GM12873 (cell line): ENCODE results near the gene MCUR1.

Experiments used
- TF ChIP-seq, protein P1 (sequence below): IDR thresholded peaks from 2 replicates; pipeline ENCODE4 v1.5.1; 2012; ENCODE audit warnings: low read depth, mild to moderate bottlenecking, moderate library complexity, low read length, control low read depth; ENCODE audit not compliant: insufficient read depth; ENCODE audit errors: missing control alignments

Gene MCUR1

DNA sequence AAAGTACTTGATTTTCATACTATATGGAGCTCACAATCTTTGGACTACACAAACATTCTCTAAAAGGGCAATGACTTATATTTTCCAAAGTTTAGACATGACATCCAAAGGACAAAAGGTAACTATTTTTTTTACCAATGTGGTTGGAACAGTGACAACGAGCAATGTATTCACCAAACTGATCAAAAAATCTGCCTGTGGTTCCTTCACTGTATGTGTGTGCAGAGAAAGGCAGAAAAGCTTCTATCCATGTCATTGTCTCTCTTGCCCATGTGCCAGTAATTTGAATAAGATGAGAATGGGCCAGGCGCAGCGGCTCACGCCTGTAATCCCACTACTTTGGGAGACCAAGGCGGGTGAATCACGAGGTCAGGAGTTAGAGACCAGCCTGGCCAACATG, 25.5 kb downstream of the MCUR1 start:
- TF ChIP-seq, protein P1, sequence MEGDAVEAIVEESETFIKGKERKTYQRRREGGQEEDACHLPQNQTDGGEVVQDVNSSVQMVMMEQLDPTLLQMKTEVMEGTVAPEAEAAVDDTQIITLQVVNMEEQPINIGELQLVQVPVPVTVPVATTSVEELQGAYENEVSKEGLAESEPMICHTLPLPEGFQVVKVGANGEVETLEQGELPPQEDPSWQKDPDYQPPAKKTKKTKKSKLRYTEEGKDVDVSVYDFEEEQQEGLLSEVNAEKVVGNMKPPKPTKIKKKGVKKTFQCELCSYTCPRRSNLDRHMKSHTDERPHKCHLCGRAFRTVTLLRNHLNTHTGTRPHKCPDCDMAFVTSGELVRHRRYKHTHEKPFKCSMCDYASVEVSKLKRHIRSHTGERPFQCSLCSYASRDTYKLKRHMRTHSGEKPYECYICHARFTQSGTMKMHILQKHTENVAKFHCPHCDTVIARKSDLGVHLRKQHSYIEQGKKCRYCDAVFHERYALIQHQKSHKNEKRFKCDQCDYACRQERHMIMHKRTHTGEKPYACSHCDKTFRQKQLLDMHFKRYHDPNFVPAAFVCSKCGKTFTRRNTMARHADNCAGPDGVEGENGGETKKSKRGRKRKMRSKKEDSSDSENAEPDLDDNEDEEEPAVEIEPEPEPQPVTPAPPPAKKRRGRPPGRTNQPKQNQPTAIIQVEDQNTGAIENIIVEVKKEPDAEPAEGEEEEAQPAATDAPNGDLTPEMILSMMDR, result no peak

DNA sequence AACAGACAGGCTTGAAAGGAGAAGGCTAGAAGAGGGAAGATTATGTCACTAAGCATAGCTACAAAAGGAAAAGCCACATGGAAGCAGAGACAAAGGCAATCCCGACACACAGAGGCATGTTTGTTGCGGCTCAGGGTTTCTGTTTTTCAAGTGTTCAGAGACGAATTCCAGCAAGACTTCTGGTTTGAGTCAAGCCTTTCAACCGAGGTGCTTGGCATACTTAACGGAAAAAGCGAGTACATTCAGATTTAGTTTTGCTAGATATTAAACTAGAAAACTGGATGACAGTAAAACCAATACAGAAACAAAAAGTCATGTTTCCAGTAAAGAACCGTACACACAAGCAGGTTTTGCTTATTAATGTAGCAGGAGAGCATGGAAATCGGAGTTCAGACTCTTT, 27.2 kb downstream of the MCUR1 start:
- TF ChIP-seq, protein P1, result no peak

DNA sequence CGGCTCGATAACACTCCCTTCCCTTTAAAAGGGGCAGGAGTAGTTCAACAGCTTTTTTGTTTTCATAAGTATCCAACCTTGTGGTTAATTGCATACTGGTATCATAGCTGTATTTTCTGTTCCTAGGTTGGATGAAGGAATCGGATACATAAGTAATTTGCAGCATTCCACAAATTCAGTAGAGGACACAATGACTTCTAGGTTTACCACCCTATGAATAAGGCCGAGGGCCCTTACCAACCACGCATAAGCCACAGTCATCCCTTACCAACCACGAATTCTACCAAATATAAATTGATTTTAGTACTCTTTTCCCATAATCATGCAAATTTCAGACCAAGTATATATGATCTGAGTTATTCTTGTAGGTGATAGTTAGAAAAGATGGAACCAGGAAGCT, 36.3 kb downstream of the MCUR1 start:
- TF ChIP-seq, protein P1, result no peak

DNA sequence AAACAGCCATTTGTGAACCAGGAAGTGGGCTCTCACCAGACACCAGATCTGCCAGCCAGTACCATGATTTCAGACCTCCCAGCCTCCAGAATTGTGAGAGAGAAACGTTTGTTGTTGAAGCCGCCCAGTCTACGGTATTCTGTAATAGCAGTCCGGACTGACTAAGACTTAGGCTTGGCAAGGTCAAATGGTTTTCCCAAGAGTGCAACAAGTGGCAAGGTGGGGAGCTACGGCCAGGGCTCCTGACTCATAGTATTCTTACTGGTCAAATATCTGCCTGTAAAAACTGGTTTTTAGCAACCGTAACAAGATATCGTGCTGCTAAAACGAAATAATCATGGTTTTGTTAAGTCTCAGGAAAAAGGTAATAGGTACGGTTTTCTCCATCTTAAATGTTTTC, 37.8 kb downstream of the MCUR1 start:
- TF ChIP-seq, protein P1, result no peak

DNA sequence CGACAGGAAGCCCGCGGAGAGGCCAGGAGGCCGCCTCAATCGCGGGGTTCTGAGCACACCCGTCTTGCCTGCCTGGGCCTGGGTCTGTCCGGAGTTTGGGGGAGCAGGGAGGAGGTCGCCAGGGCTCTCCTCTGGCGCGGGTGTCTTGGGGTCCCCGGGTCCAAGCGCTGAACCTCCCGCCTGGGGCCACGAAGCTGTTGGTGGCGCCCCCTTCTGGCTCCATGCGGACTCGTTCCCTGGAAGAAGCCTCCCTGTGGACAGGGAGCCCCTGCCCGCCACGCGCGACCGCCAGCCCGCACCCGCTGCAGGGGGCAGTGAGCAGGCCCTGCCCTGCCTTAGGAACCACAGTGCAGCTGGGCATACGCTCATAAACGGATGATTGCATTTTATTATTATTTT, 44.7 kb downstream of the MCUR1 start:
- TF ChIP-seq, protein P1, result peak; percentile 20

DNA sequence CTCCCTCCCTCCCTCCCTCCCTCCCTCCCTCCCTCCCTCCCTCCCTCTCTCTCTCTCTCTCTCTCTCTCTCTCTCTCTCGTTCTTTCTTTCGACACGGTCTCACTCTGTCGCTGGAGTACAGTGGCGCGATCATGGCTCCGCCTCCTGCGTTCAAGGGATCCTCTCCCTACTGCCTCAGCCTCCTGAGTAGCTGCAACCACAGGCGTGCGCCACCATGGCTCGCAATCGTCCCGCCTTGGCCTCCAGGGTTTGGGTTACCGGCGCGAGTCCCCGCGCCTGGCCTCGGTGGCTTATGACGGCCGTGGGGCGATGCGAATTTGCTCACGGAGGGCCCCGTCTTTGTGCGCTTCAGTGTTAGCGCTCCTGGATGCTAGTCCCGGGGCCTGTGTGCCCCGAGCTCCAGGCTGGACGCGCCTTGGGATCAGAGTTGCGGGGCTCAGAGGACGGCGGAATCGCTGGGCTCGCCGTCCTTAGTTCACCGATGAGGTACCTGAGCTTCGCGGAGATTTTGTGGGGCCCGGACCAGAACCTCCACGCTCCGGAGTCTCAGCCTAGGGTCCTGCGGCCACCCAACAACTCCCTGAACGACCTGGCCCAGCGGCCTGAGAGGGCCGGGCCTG, 45.2 kb downstream of the MCUR1 start:
- TF ChIP-seq, protein P1, result no peak

DNA sequence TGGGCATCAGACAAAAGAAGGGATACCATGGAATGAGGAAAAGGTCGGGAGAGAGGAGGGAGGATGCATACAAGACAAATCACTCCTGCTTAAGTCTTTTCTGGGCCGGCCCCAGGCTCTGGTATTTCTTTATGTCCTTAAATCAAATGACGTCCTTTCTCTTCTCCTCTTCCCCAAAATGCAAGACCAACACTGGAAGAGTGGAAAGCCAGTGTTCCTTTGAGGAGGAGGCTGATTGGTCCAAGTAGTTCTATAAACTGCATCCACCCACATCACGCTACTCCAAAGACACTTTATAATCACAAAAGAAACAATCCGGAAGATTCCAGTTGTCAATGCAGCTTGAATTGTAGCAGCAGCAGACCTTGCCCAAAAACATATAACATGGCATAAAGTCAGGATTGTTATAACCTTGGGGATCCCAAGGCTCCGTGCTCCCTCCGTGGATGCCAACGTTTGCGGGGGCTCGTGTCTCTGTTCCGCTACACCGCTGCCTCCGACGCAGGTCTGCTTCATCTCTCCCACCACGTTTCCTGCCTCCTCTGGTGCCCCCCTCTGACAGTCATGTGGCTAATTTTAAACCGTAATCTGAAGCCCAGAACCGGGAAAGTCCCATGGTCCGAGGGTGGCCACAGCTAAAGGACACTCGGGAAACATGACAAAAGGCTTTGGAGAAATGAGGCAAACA, 47.1 kb downstream of the MCUR1 start:
- TF ChIP-seq, protein P1, result no peak
